Measurements from ENCODE around the gene GABPA. TPM values are rescaled to one million over a fixed set of nuclear protein-coding genes. Genes with fewer than 3 reads are reported as not detected.

Gene GABPA
- total RNA-seq, 1 donor from 2014 or later, result 30.0 TPM

DNA sequence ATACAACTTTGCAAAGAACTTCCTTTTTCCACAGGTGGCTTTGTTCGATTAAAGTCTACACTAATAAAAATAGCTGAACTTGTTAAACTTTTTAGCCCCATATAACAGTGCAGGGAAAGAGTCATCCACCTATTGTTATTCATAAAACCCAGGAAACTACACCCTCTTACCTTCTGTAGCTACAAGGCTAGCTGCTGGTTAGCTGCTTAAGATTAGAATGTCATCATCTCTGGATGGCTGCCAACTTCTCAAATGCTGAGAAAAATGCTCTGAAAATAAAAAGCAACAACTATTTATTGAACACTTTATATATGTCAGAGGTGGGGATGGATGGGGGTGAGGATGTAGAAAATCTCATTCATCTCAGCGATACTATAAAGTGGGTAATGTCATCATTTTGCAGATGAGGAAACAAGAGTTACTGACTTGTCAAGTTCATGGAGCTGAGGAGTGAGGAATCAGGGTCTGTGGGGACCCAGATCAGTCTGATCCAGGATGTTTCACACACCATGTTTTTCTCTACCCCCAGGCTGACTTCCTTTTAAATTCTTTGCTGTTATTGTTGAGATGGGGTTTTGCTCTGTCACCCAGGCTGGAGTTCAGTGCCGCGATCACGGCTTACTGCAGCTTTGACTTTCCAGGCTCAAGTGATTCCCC, 17.2 kb upstream of the GABPA start:
- Mint-ChIP-seq H3K36me3 (peaks cover 24% of the 10 kb centered on the region), H3K27ac (peak overlapping the region; percentile 53), H3K27me3 (ENCODE audit: low read depth) (no peaks in the 10 kb centered on the region), H3K4me1 (peaks cover 11% of the 10 kb centered on the region), H3K9me3 (no peaks in the 10 kb centered on the region), H3K4me3 (no peak overlapping the region)
- TF ChIP-seq, protein P1, sequence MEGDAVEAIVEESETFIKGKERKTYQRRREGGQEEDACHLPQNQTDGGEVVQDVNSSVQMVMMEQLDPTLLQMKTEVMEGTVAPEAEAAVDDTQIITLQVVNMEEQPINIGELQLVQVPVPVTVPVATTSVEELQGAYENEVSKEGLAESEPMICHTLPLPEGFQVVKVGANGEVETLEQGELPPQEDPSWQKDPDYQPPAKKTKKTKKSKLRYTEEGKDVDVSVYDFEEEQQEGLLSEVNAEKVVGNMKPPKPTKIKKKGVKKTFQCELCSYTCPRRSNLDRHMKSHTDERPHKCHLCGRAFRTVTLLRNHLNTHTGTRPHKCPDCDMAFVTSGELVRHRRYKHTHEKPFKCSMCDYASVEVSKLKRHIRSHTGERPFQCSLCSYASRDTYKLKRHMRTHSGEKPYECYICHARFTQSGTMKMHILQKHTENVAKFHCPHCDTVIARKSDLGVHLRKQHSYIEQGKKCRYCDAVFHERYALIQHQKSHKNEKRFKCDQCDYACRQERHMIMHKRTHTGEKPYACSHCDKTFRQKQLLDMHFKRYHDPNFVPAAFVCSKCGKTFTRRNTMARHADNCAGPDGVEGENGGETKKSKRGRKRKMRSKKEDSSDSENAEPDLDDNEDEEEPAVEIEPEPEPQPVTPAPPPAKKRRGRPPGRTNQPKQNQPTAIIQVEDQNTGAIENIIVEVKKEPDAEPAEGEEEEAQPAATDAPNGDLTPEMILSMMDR (IDR thresholded peaks at IDR 0.05; ENCODE audit: unreplicated experiment), result no peak
- no peak for DNase-seq (ENCODE audit: low spot score in 2 of 2, unreplicated experiment in 2 of 2)

DNA sequence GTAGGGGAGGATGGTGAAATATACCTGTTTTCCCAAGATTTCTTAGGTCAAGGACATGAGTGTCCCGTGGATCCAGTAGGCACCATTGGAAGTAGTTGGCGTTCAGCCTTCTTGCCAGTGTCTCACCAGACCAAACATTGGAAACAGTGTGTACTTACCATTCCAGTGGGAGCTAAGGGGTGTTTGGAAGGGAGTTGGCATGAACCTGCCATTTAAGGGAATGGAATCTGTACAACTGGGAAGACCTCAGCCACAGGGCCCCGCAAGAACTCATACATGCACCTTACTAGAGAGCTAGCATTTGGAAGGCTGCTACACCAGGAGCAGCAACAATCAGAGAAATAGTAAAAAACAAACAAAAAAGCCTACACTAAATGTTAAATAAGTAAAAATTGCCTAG, 12.8 kb upstream of the GABPA start:
- DNase-seq (ENCODE audit: low spot score in 2 of 2, unreplicated experiment in 2 of 2), result no peak
- peaks cover 46% of the 10 kb centered on the region for H3K36me3 Mint-ChIP-seq
- H3K4me3 Mint-ChIP-seq, result no peak overlapping the region
- peaks cover 9% of the 10 kb centered on the region for H3K4me1 Mint-ChIP-seq
- no peak overlapping the region for H3K27ac Mint-ChIP-seq
- no peaks in the 10 kb centered on the region for H3K27me3 Mint-ChIP-seq (ENCODE audit: low read depth)
- H3K9me3 Mint-ChIP-seq, result no peaks in the 10 kb centered on the region
- TF ChIP-seq, protein P1 (IDR thresholded peaks at IDR 0.05; ENCODE audit: unreplicated experiment), result no peak

DNA sequence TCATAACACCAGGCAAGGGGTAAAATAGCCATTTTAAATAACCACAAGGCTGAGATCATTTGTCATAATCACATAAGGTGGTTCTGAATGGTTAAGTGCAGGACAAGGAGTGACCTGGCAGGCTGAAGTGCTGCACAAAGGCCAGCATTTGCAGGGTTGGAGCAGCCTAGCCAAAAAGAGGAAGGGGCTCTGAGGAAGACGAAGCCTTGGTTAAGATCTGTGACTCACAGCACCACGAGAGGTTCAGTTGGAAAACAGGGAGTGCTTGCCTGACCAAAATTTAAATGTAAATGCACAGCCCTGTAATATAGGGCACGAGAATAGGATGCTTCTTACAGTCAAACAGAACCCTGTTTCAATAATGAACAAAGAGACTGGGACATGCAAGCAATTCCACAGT, 12.1 kb upstream of the GABPA start:
- Mint-ChIP-seq H3K9me3 (no peaks in the 10 kb centered on the region), H3K4me1 (peaks cover 2% of the 10 kb centered on the region), H3K4me3 (no peak overlapping the region), H3K36me3 (peaks cover 46% of the 10 kb centered on the region), H3K27ac (no peak overlapping the region), H3K27me3 (ENCODE audit: low read depth) (no peaks in the 10 kb centered on the region)
- TF ChIP-seq, protein P1 (IDR thresholded peaks at IDR 0.05; ENCODE audit: unreplicated experiment), result no peak
- DNase-seq (ENCODE audit: low spot score in 2 of 2, unreplicated experiment in 2 of 2), result no peak

DNA sequence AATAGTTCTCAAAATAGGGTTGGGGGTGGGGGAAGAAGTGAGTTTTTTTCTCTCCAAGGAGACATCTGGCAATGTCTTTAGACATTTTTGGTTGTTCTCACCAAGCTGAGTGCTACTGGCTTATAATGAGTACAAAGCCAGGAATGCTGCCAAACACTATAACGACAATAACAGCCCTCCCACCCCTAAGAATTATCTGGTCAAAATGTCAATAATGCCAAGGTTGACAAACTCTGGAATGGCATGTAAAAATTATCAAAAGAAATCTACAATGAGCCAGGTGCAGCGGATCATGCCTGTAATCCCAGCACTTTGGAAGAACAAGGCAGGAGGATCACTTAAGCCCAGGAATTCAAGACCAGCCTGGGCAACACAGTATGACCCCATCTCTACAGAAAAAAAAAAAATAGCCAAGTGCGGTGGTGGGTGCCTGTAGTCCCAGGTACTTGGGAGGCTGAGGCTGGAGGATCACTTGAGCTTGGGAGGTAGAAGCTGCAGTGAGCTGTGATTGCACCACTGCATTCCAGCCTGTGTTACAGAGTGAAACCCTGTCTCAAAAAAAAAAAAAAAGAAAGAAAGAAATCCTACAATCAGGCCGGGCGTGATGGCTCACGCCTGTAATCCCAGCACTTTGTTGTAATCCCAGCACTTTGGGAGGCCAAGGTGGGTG, 2.5 kb upstream of the GABPA start:
- H3K4me3 Mint-ChIP-seq, result no peak overlapping the region
- H3K9me3 Mint-ChIP-seq, result no peaks in the 10 kb centered on the region
- H3K4me1 Mint-ChIP-seq, result peaks cover 21% of the 10 kb centered on the region
- no peak overlapping the region for H3K27ac Mint-ChIP-seq
- H3K27me3 Mint-ChIP-seq (ENCODE audit: low read depth), result no peaks in the 10 kb centered on the region
- peaks cover 10% of the 10 kb centered on the region for H3K36me3 Mint-ChIP-seq
- no peak for DNase-seq (ENCODE audit: low spot score in 2 of 2, unreplicated experiment in 2 of 2)
- TF ChIP-seq, protein P1 (IDR thresholded peaks at IDR 0.05; ENCODE audit: unreplicated experiment), result no peak

DNA sequence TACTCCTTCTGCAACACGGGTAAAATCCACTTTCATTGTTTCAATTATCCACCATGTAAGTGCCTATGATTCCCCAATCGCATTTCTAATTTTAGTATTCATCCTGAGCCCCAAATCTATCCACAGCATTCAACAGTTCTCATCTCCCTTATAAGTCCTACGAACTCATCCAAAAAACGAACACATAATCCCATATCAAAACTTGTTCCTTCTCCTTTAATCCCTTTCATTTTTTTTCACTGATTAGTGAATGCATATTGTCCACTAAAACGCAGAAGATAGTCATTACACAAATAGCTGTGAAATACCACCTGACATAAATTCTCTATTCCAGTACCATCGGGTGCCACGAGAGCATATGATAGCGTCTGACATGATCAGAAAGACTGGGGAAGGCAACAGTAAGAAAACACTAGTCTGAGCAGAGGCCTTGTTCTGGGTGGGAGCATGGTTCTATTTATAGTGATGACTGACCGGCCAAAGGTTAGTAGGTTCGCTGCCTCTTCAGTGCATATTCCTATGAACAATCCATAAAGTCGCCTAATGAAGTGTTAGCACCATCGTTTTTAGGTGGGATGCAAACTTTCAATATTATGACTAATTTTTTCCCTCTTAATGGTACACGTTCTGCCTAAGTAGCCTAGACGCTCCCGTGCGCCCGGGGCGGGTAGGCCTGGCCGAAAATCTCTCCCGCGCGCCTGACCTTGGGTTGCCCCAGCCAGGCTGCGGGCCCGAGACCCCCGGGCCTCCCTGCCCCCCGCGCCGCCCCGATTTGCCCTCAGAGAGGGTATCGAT, 716 bp upstream of the GABPA start:
- peak overlapping the region; percentile 100 for H3K27ac Mint-ChIP-seq
- no peaks in the 10 kb centered on the region for H3K9me3 Mint-ChIP-seq
- H3K4me3 Mint-ChIP-seq, result peak overlapping the region; percentile 100
- H3K27me3 Mint-ChIP-seq (ENCODE audit: low read depth), result no peaks in the 10 kb centered on the region
- peak in 1 of 2 experiments; percentile 60 for DNase-seq (ENCODE audit: low spot score in 2 of 2, unreplicated experiment in 2 of 2)
- TF ChIP-seq, protein P1 (IDR thresholded peaks at IDR 0.05; ENCODE audit: unreplicated experiment), result no peak
- peaks cover 5% of the 10 kb centered on the region for H3K36me3 Mint-ChIP-seq
- H3K4me1 Mint-ChIP-seq, result peaks cover 32% of the 10 kb centered on the region
